ENCODE data around the gene ASPN. TPM values are rescaled to one million over a fixed set of nuclear protein-coding genes. Genes with fewer than 3 reads are reported as not detected.

ASPN gene
- total RNA-seq, result not detected in 2 replicates

GRCh38 chr9:92482329-92482728 lies at the start of gene ASPN:
Gene ASPN, minus strand, starts transcription at chr9:92482506.

GRCh38 chr9:92424340-92424739 lies 58.0 kb downstream of the ASPN start, which contains the start of gene OMD:
Gene OMD, minus strand, starts transcription at chr9:92424471. Its CDS starts 6,913 bp downstream, at chr9:92417558.

Small RNA genes lying within 50 kb of the gene (small RNA-seq; reads per million reads assigned to genes)
- not detected for gene MIR4670

Other genes with a start within 250 kb of the ASPN start
- gene IARS1, start 188.8 kb downstream of the ASPN start, total RNA-seq, result 116 and 207 TPM in 2 replicates
- 15.3 and 17.1 TPM in 2 replicates for gene NOL8, start 157.2 kb downstream of the ASPN start, total RNA-seq
- gene CENPP, start 156.6 kb downstream of the ASPN start, total RNA-seq, result 0.87 and 2.0 TPM in 2 replicates
- not detected in 2 replicates for gene OGN, start 77.9 kb downstream of the ASPN start, total RNA-seq
- gene OMD, start 58.0 kb downstream of the ASPN start, total RNA-seq, result not detected in 2 replicates
- under 0.01 and 0.98 TPM in 2 replicates for gene ECM2, start 53.5 kb upstream of the ASPN start, total RNA-seq
- gene IPPK, start 187.6 kb upstream of the ASPN start, total RNA-seq, result 10.2 and 11.3 TPM in 2 replicates